Thyroid gland (tissue), 4 donors: ENCODE results near the gene RAB37.

ENCODE experiments used
- CTCF ChIP-seq, 6 experiments: fragments of 200-600 bp in 3 of 6; fragments of 450-650 bp in 3 of 6; sonication (generic) in 3 of 6; IDR thresholded peaks; one replicate each; pipeline ENCODE4 v1.5.1; 2016 to 2019; ENCODE audit warnings: antibody characterized with exemption in 6 of 6, mild to moderate bottlenecking in 2 of 6, inconsistent platforms in 1 of 6, moderate library complexity in 1 of 6
- POLR2A ChIP-seq, 2 donors: fragments of 450-650 bp; IDR thresholded peaks; one replicate each; pipeline ENCODE4 v1.6.1; 2017; ENCODE audit warnings: antibody characterized with exemption in 2 of 2, mild to moderate bottlenecking in 2 of 2, moderate library complexity in 1 of 2

GRCh38 chr17:74764751-74765286 lies 27.8 kb downstream of the RAB37 start:
- TF ChIP-seq CTCF (IDR thresholded peaks at IDR 0.05) (no peak), POLR2A (IDR thresholded peaks at IDR 0.05) (no peak)
